HG03095 (cell line): Measurements from ENCODE around the gene TBATA.

ENCODE experiments used
- ATAC-seq: cut with Tn5 transposase; IDR thresholded peaks from one replicate; pipeline ENCODE4 v1.9.1; 2021; ENCODE audit warnings: moderate library complexity; ENCODE audit not compliant: unreplicated experiment

TBATA gene

DNA sequence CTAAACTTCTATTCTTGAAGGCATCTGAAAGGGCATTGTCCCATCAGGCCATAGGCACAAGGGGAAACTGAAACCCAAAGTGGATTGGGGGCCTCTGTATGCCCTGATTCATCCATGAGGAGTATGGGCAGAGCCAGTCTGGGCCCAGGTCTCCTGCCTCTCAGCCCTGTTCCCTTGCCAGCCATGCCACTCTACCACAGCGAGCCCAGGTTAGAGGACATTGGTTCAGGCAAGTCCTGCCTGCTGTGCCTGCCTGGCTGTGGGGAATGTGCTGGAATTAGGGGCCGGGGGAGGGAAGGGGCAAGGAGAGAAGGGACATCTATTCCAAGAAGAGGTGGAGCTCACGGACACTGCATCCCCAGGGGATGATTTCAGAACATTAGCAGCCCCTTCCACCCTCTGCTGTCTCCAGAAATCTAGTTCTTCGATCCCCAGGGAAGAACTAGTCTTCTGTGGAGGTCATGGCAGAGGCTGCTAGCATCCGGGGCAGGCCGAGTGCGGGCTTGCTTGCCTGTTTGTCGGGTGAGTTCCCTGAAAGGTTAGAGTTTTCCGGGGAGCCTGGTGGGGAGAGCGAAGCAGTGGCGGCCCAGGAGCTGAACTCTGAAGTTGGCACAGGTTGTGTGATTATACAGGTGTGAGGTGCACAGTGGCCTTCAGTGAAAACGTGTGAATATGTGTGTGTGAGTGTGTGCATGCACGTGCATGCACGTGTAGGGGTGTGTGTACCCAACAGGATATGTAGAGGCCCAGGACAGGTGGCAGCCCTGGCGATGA lies 37.8 kb downstream of the TBATA start:
- no peak for ATAC-seq

DNA sequence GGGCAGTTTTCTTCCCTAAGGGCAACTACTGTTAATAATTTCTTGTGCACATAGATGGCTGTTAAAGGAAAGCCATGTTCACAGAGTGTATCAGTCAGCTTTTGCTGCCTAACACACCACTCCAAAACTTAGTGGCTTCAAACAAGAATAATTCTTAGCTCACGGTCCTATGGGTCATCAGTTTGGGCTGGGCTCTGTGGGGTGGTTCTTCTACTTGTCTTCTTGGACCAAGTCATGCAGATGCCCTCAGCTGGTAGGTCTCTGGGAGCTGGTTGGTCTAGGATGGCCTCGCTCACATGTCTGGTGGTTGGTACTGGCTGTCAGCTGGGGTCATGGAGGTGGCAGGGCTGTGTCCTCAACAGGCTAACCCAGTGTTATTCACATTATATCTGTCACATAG lies 39.6 kb downstream of the TBATA start:
- ATAC-seq = no peak

DNA sequence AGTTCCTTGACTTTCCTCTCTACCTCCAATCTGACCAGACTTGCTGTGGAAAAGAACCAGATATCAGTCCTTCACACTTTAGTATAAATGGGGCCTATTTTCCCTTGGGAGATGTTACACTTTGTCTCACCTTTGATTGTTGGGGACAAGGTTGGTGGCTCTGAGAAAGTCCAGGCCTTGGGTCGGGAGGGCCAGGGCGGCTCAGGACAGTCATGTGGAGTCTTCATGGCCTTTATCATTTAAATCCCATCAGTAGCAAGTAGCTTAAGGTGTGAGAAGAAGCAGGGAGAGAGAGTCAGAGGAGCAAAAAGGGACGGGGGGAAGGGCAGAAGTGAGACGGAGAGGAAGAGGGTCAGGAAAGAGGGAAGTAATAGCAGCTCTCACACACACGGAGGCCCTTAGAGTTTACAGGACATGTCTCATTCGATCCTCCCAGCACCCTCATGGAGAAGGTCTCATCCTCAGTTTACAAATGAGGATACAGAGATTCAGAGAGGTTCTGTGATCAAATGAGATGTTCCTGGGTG lies 40.5 kb downstream of the TBATA start:
- no peak for ATAC-seq

DNA sequence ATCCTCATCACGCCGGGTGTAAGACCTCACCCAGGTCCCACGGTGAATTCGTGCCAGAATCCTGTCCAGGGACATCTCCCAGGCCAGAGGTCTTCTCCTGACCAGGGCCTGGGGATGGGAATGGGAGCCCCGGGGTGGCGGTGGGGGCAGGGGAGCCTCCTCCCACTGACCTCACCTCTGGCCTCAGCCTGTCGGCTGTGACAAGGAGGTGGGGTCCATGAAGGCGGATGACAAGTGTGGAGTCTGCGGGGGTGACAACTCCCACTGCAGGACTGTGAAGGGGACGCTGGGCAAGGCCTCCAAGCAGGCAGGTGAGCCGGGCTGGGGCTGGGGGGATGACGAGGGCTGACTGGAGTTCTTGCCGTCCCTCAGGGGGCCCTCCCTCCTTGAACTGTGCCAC lies 41.3 kb downstream of the TBATA start:
- ATAC-seq = no peak

DNA sequence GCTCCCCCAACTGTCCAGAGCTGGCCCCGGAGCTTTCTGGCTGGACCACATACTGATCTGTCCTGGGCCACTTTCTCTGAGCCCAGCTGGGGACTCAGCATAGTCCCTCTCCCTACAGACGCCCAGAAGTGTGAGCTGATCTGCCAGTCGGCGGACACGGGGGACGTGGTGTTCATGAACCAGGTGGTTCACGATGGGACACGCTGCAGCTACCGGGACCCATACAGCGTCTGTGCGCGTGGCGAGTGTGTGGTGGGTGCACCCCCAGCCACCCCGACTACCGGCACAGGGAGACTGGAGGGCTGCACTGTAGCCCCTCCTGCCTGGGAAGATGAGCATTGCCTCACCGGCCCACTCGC lies 41.8 kb downstream of the TBATA start:
- no peak for ATAC-seq

DNA sequence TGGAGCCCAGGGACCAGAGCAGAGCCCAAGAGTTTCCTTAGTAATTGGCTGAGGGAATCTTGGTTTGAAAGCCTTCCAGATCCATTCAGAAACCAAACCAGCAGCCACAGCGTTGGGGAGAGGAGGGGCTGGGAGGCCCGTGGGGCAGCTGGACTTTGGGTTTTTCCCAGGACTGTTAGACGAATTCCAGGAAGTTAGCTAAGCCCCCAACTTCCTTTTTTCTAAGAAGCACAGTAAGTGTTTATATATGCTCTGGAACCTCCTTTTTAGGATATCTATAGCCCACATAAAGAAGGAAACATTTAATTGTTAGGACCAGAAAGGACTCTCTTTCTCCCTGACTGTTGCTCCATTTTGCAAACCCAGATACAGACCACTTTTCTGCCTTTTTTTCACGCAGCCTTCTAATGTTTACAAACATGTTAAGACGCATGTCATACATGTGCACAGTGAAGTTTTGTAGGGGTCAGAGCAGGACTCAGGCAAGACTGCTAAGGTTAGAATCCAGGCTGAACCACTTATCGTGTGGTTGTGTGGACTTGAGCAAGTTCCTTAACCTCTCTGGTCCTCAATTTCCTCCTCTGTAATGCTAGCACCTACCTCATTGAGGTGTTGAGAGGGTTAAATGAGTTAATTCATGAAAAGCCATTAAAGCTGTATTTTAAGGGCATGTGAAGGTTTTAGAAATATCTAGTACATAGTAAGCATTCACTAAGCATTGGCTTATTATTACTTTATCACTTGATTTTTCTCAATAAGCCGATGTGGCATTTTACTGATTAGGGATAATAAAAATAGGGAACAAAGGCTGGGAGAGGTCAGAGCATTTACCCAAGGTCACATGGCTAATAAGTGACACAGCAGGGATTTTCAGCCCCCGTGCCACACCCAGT lies 42.4 kb downstream of the TBATA start:
- no peak for ATAC-seq

DNA sequence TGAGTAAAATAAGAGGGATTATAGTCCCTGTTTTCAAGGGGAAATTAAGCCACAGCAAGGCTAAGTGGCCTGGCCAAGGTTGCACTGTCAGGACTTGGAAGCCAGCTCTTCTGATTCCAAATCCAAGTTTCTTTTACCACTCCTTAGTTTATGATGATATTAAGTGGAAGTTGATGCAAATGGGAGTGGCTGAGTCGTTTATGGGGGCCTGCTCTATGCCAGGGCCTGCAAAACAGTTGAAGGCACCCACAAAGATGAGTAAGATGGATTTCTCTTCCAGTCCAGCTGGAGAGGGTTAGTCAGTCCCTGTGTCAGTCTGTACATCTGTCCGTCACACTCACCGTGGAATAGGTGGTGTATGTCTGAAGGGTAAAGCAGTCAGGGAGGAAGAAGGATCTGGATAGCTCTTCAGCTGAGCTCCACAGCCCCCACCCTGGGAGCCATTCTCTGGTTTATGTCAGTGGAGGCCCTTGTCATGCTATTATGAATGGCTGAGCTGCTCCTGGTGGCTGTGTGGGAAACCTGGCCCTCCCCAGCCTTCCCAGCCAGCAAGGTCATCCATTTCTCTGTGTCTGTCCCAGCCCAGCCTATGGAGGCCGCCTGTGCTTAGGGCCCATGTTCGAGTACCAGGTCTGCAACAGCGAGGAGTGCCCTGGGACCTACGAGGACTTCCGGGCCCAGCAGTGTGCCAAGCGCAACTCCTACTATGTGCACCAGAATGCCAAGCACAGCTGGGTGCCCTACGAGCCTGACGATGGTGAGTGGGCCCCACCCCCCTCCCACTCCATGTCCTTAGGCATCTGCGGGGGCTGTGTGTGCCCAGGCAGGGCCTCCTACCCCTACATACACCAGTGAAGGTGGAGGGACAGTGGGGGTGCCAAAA lies 44.5 kb downstream of the TBATA start:
- no peak for ATAC-seq

DNA sequence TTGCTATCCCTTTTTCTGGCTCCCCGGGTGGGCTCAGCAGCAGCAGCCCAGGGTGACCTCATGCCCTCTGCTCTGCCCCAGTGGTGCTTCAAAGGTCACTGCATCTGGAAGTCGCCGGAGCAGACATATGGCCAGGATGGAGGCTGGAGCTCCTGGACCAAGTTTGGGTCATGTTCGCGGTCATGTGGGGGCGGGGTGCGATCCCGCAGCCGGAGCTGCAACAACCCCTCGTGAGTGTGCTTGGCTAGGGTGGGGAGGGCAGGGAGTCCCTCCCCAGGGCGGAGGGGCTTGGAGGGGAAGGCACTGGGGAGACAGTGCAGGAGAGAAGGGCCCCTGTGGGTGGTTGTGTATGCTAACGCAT lies 46.4 kb downstream of the TBATA start:
- ATAC-seq = no peak

DNA sequence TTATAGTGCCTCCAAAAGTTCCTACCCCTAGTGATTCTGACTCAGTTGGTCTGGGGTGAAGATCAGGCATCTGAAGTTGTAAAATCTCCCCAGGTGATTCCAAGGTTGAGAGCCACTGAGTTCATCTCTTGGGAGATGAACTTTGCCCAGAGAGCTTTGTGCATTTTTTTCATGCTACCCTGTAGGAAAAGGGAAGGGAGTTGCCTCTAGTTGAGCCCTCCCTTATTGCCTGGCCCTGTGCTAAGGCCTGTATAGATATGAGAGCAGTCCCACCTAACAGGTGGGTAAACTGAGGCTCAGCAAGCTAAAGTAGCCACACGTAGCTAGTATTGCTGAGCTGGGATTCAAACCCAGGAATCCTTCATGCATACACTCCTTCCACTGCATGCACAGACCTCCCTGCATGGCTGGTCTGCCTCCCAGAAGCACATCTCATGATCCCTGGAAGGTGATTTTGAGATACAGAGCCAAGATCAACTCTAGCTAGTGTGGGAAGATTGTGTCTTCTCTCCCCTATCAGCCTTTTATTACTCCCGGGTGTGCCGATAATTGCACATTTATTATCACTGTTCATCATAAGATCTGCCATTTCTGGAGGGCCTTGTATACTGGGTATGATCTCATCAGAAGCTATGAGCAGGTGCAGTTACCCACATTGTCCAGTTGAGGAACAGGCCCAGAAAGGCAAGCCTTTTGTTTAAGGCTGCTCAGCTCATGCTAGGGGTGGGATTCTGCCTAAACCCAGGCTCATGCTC lies 47.0 kb downstream of the TBATA start:
- ATAC-seq = no peak

DNA sequence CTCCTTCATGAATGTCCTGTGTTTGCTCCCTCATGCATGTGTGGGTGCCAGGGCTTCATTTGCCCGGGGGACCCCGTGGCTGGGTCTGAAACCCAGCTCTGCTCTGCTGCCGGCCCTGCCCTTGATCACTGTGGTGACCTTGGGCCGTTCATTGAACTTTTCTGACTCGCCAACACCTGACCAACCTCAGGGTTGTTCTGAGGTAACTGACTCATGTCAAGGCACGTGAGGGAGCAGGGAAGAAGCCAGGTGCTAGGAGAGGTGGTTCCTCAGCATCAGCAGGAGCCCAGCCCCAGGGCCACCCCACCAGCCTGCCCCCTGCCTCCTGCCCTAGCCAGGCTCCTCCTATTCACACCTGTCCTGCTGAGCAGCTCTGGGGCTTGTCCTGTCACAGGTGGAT lies 47.9 kb downstream of the TBATA start:
- ATAC-seq = no peak

DNA sequence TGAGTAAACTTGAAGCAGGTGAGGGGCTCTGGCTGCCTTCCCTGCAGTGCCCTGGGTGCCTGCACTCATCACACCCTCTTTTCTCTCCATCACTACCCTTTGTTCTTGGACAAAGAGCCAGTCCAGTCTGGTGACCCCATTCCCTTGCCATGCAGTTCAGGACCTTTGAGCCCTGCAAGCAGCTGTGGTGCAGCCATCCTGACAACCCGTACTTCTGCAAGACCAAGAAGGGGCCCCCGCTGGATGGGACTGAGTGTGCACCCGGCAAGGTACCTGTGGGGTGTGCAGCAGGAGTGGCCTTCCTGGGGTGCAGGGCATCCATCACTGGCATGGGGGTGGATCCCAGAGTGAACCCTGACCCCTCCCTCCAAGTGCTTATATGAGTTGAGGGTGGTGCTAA lies 48.7 kb downstream of the TBATA start:
- no peak for ATAC-seq

DNA sequence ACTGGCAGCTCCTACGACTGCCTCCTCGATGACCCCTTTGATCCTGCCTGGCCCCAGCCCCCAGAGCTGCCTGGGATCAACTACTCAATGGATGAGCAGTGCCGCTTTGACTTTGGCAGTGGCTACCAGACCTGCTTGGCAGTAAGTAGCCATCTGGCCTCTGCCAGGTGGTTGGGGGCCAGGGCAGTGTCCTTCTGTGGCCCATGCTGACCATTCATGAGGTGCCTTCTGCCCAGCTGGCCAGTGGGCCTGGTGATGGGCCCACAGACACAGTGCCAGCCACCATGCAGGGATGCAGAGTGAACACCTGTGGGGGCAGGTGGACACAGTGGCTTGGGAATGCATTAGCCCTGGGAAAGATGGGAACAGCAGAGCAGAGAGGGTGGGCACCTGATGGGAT lies 50.0 kb downstream of the TBATA start:
- ATAC-seq = no peak

DNA sequence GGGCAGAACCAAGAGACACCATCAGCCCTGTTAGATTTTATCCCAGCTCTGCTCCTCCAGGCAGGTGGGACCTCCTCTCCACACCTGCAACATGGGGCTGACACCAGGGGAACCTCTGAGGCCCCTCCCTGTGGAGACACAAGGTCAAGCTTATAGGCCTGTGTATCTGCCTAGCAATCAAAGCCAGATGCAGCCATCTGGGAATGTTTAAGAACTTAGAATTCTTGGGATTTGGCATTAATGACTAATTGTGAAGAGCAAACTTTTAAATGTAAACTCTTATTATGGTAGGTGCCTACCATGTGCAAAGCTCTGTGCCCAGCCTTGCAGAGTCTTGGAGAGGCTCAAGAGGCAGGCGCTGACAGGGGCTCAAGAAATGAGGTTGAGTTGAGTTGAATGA lies 52.1 kb downstream of the TBATA start:
- ATAC-seq = no peak

DNA sequence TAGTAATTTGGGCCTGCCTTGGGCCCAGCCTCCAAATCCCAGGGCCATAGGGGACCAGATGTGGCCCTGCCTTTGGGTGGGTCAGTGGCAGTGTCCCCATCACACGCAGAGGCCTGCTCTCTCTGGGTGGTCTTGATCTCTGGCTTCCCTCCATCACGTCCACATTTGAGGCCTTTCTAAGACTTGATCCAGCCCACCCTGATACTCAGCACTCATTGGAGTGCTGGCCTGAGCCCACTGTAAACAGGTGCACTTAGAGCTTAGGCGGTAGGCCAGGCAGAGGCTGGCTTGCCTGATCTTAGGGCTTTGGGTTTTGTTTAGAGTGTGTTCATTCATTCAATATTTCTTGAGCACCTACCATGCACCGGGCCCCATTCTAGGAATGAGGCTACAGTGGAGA lies 52.6 kb downstream of the TBATA start:
- ATAC-seq = no peak

DNA sequence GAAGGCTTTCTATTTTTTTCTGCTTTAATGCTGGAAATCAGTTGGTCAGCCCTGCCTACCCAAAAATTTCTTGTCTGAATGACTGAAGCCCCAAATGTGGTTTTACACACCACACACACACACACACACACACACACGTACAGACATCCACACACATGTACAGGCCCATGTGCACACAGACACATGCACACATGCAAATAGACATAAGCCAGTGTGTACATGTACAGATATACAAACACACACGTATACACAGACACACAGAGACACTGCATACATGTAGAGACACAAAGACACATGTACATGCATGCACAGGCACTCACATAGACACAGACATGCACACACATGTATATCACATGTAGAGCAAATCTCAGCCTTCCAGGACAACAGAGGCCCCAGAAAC lies 54.2 kb downstream of the TBATA start:
- no peak for ATAC-seq

DNA sequence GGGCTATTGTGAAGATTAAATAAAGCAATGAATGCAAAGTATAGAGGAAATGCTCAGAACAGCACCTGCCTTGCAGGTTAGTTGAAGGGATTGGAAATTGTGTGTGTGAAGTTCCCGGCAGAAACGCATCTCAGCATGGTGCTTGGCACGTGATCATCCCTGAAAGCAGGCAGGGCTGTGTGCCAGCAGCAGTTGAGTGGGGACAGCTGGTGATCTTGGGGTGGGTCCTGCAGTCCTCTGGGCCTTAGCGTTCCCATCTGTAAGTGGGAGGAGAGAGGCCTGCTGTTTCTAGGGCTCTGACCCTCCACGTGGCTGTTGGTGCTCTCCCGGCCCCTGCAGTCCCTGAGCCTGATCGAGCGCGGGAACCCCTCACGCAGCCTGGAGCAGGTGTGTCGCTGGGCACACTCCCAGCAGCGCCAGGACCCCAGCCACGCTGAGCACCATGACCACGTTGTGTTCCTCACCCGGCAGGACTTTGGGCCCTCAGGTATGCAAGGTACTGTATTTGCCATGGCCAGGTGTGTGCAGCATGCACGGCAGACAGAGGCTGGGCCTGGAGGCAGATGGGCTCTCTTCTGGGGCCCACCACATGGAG lies 55.3 kb downstream of the TBATA start:
- no peak for ATAC-seq

DNA sequence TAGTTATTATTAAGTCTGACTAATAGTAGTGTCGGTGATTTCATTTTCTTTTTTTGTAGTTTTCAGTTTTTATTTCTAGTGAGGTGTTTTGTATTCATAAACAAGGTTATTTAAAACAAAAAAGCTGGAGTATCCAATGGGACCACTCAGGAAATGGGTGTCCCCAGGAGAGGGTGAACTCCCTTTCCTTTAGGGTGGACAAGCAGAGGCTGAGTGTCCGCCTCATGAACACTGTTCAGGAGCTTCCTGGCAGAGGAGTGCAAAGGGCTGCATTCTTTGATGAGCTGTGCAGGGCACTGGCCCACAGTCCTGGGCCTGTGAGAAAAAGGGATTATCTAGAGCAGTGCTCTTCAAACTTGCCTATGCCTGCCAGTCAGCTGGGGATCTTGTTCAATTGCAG lies 56.8 kb downstream of the TBATA start:
- ATAC-seq = no peak

DNA sequence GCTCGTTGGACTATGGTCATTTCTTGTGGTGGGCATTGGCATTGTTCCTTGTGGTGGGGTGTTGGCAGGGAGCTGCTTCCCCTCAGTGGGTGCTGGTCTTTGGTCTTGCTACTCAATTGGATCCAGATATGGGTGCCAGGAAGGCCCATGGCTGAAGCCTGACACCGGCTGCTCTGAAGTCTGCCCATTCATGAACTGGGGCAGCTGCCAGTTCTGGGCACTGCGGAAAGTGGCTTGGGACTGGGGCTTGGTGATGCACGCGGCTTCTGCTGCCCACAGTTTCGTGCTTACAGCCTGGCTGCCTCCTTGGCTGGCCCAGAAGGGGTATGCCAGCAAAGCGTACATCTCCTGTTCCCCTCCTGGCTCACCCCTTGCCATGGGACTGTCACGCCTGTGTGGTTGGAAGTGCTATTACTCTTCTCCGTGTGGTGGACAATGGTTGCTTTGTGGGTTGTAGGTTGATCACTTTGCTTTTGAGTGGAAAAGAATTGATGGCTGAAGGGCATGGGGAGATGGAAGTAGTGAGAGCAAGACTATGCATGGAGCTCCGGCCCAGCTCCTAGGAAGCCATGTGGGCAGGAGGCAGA lies 58.2 kb downstream of the TBATA start:
- no peak for ATAC-seq

DNA sequence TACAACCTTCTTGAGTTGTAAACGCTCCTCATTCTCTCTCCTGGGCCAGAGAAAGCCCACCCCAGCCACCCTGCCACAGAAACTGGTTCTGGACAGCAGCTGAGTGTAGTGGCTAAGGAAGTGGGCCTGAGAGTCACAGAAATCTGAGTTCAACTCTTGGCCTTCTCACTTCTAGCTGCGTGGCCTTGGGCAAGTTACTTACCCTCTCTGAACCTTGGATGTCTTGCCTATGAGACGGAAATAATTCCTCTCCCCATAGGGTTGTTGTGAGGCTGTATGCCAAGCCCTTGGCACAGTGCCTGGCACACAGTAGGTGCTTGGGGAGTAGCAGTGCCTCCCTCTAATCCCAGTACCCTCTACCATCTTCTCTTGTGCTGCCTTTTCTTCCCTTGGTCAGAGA lies 61.4 kb downstream of the TBATA start:
- ATAC-seq = no peak
